GM18502 (cell line): ENCODE measurements around the gene KMT2B.

ENCODE experiments used
- ATAC-seq: cut with Tn5 transposase; IDR thresholded peaks from one replicate; pipeline ENCODE4 v1.9.1; 2021; ENCODE audit warnings: mild to moderate bottlenecking; ENCODE audit not compliant: unreplicated experiment, poor library complexity

KMT2B gene

GRCh38 chr19:35708391-35708790 lies 9.4 kb upstream of the KMT2B start:
- no peak for ATAC-seq

GRCh38 chr19:35710784-35711723 lies 6.7 kb upstream of the KMT2B start:
- peak; percentile 37 for ATAC-seq

- no peak for ATAC-seq
Observed at GRCh38 chr19:35712567-35713505, 5.0 kb upstream of the KMT2B start.

DNA sequence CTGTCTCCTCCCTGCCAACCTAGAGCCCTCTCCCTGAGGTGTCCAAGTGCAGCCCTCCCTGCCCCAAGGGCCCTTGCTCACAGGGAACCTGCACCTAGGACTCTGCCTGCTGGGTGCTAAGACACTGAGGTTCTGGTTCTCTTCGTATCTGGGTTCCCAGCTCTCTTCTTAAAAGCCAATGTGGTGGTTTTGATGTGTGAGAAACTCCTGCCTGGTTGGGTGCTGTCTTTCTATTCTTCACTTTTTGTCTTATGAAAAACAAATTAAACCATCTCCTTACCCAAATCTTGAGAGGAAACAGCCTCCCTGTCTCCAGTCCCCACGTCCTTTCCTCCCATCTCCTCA lies 4.3 kb upstream of the KMT2B start:
- no peak for ATAC-seq

GRCh38 chr19:35713904-35714495 lies 3.8 kb upstream of the KMT2B start:
- no peak for ATAC-seq

DNA sequence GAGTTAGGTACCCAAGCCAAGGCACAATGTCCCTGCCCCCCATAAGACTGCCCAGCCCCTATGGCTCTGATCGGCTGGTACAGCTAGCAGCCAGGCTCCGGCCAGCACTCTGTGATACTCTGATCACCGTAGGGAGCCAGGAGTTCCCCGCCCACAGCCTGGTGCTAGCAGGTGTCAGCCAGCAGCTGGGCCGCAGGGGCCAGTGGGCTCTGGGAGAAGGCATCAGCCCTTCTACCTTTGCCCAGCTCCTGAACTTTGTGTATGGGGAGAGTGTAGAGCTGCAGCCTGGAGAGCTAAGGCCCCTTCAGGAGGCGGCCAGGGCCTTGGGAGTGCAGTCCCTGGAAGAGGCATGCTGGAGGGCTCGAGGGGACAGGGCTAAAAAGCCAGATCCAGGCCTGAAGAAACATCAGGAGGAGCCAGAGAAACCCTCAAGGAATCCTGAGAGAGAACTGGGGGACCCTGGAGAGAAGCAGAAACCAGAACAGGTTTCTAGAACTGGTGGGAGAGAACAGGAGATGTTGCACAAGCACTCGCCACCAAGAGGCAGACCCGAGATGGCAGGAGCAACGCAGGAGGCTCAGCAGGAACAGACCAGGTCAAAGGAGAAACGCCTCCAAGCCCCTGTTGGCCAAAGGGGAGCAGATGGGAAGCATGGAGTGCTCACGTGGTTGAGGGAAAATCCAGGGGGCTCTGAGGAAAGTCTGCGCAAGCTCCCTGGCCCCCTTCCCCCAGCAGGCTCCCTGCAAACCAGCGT lies 3.0 kb upstream of the KMT2B start:
- ATAC-seq, result no peak

DNA sequence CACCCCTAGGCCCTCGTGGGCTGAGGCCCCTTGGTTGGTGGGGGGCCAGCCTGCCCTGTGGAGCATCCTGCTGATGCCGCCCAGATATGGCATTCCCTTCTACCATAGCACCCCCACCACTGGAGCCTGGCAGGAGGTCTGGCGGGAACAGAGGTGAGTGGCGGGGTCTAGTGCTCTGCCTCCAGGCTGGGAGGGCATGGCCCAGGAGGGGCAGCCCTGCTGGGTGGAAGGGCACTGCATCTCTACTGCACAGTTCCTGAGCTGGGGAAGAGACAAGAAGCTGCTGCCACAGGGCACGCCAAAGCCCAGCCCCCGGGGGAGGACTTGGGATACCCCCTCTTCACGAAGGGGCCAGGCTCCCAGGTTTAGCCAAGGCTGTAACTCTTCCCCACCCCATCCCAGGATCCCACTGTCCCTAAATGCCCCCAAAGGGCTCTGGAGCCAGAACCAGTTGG lies 2.4 kb upstream of the KMT2B start:
- no peak for ATAC-seq

DNA sequence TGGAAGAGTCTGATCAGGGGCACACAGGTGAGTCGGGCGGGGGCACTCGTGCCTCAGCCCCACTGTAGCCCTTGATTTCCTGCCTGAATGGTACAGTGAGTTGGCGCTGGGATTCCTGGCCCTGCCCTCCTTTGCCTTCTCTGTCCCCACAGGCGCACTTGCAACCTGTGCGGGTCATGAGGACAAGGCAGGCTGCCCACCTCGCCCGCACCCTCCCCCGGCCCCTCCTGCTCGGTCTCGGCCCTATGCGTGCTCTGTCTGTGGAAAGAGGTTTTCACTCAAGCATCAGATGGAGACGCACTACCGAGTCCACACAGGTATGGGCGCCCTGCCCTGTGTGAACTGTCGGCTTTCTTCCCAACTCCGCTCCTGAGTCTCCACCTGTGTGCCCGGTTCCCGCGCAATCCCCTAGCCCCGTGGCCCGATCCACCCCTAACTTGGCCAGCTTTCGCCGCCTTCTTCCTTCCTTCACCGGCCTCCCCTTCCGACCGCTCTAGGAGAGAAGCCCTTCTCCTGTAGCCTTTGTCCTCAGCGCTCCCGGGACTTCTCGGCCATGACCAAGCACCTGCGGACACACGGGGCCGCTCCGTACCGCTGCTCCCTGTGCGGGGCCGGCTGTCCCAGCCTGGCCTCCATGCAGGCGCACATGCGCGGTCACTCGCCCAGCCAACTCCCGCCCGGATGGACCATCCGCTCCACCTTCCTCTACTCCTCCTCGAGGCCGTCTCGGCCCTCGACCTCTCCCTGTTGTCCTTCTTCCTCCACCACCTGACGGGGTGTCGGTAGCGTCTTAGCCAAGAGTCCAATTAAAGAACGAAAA lies 1.6 kb upstream of the KMT2B start:
- no peak for ATAC-seq

GRCh38 chr19:35716801-35717664 lies 770 bp upstream of the KMT2B start:
- peak; percentile 61 for ATAC-seq

DNA sequence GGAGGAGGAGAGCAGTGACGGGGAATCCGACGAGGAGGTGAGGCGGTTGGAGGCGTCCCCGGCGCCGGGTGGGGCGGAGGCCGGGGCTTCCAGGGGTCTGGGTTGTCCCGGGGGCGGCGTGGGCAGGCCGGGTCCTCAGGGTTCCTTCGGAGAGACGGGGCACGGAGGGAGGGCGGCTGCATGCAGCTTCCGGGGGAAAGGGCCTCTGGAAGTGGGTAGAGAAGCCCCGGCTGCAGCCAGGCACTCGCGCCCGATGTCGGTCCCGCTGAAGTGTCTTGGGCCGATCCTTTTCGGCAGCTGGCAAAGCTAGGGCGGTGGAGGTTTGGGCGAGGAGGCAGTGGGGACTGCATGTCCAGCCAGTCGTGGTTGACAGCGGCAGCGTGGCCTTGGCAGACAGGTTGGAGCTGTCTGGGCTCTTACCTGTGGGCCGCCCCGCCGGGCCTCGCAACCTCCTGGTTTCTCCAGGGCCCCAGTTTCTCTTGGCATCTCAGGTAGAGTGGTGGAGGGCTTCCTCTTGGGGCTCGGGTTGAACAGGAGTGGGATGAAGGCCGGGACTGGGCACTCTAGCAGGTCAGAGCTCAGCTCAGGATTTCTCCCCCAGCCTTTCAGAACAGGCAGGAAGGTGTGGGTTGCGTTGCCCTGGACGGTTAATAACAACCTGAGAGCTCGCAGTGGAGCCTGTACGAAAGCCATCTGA lies 690 bp downstream of the KMT2B start:
- ATAC-seq, result peak; percentile 9

DNA sequence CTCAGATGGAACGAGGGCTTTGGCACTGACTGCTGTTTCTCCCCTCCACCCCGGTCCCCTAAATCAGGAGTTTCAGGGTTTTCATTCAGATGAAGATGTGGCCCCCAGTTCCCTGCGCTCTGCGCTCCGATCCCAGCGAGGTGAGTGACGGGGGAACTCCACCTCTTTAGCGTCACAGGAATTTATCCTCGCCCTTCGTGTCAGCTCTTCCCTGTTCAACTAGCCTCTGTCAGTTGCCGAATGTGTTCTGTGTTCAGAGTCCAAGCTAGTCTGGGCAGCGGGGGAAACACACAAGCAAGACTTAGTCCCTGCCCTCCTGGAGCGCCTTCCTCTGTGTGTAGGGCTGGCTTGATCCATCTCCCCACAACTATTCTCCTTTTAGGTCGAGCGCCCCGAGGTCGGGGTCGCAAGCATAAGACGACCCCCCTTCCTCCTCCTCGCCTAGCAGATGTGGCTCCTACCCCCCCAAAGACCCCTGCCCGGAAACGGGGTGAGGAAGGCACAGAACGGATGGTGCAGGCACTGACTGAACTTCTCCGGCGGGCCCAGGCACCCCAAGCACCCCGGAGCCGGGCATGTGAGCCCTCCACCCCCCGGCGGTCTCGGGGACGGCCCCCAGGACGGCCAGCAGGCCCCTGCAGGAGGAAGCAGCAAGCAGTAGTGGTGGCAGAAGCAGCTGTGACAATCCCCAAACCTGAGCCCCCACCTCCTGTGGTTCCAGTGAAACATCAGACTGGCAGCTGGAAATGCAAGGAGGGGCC lies 1.8 kb downstream of the KMT2B start:
- ATAC-seq, result no peak

- ATAC-seq, result no peak
Observed at GRCh38 chr19:35720163-35720524, 2.3 kb downstream of the KMT2B start.

GRCh38 chr19:35720648-35721047 lies 2.8 kb downstream of the KMT2B start:
- no peak for ATAC-seq

DNA sequence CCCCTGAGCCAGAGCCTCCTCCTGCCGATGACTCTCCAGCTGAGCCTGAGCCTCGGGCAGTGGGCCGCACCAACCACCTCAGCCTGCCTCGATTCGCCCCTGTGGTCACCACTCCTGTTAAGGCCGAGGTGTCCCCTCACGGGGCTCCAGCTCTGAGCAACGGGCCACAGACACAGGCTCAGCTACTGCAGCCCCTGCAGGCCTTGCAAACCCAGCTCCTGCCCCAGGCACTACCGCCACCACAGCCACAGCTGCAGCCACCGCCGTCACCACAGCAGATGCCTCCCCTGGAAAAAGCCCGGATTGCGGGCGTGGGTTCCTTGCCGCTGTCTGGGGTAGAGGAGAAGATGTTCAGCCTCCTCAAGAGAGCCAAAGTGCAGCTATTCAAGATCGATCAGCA lies 3.6 kb downstream of the KMT2B start:
- ATAC-seq, result no peak

- ATAC-seq, result no peak
Observed at GRCh38 chr19:35722461-35722860, 4.7 kb downstream of the KMT2B start.

DNA sequence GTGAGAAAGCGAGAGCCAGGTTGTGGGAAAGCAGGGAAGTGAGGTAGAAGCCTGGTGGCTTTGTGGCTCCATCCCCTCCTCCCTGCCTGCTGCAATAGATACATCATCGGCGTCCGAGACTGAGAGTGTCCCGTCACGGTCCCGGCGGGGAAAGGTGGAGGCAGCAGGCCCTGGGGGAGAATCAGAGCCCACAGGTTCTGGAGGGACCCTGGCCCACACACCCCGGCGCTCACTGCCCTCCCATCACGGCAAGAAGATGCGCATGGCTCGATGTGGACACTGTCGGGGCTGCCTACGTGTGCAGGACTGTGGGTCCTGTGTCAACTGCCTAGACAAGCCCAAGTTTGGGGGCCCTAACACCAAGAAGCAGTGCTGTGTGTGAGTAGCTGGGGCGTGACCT lies 5.1 kb downstream of the KMT2B start:
- ATAC-seq, result no peak

DNA sequence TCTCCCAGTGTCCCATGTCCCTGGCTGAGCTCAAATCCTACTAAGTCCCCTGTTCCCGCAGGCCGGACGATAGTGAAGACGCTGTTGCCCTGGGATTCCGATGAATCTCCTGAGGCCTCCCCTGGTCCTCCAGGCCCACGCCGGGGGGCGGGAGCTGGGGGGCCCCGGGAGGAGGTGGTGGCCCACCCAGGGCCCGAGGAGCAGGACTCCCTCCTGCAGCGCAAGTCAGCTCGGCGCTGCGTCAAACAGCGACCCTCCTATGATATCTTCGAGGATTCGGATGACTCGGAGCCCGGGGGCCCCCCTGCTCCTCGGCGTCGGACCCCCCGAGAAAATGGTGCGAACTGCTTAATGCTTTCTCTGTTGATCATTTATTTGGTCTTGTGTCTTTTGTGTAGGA lies 5.9 kb downstream of the KMT2B start:
- ATAC-seq, result no peak
